Stimulated activated CD4-positive, alpha-beta T cell treated with anti-CD3 and anti-CD28 coated beads, Interleukin-1b, Interleukin-23, amount 100 ng/mL, for 24 hours (primary cell): ENCODE results near the gene PTGER2.

Experiments
- DNase-seq, 4 experiments: peaks; one replicate each; pipeline ENCODE4 v3.0.0-alpha.2; 2020; ENCODE audit warnings: low read depth in 4 of 4, low spot score in 1 of 4

Gene PTGER2

GRCh38 chr14:52370406-52370935, 56.4 kb downstream of the PTGER2 start:
- no peak for DNase-seq

GRCh38 chr14:52377940-52378339, 63.8 kb downstream of the PTGER2 start:
- DNase-seq: no peak
